GM18861 (cell line): ENCODE measurements around the gene SYT17.
"Not testable (repeated sequence)": the region's sequence is repeated elsewhere in the genome, so short reads cannot be mapped to it uniquely, and the experiment has no call there.

ENCODE experiments used
- ATAC-seq: cut with Tn5 transposase; IDR thresholded peaks from one replicate; pipeline ENCODE4 v1.9.1; 2021; ENCODE audit not compliant: unreplicated experiment

SYT17 gene

GRCh38 chr16:19173059-19173458 lies 5.0 kb downstream of the SYT17 start:
- ATAC-seq: no peak

- ATAC-seq: no peak
Measured at GRCh38 chr16:19173649-19174383, 5.8 kb downstream of the SYT17 start.

- no peak for ATAC-seq
Measured at GRCh38 chr16:19174478-19174877, 6.4 kb downstream of the SYT17 start.

- ATAC-seq: no peak
Measured at GRCh38 chr16:19175492-19176262, 7.6 kb downstream of the SYT17 start.

- no peak for ATAC-seq
Measured at GRCh38 chr16:19177111-19177739, 9.2 kb downstream of the SYT17 start.

- no peak for ATAC-seq
Measured at GRCh38 chr16:19179546-19180490, 11.8 kb downstream of the SYT17 start.

- ATAC-seq: no peak
Measured at GRCh38 chr16:19180741-19181140, 12.7 kb downstream of the SYT17 start.

- no peak for ATAC-seq
Measured at GRCh38 chr16:19182481-19182880, 14.4 kb downstream of the SYT17 start.

GRCh38 chr16:19183187-19183586 lies 15.1 kb downstream of the SYT17 start:
- ATAC-seq: no peak

- ATAC-seq: no peak
Measured at GRCh38 chr16:19184823-19185509, 16.9 kb downstream of the SYT17 start.

- ATAC-seq: no peak
Measured at GRCh38 chr16:19185510-19185851, 17.4 kb downstream of the SYT17 start.

- no peak for ATAC-seq
Measured at GRCh38 chr16:19186408-19186807, 18.4 kb downstream of the SYT17 start.

- not testable (repeated sequence) for ATAC-seq
Measured at GRCh38 chr16:19187961-19188360, 19.9 kb downstream of the SYT17 start.

GRCh38 chr16:19188406-19188805 lies 20.4 kb downstream of the SYT17 start:
- ATAC-seq: no peak

GRCh38 chr16:19192865-19193264 lies 24.8 kb downstream of the SYT17 start:
- no peak for ATAC-seq

GRCh38 chr16:19196871-19197270 lies 28.8 kb downstream of the SYT17 start:
- ATAC-seq: no peak

- no peak for ATAC-seq
Measured at GRCh38 chr16:19203374-19203966, 35.4 kb downstream of the SYT17 start.

- peak; percentile 91 for ATAC-seq
Measured at GRCh38 chr16:19210280-19210924, 42.4 kb downstream of the SYT17 start.

- peak; percentile 21 for ATAC-seq
Measured at GRCh38 chr16:19210968-19211367, 42.9 kb downstream of the SYT17 start.
